Amniotic stem cell (primary cell): ENCODE data around the gene SMYD5.

ENCODE experiments used
- DNase-seq: peaks from one replicate; lab custom pipeline; 2025; lab: John Stamatoyannopoulos, UW

The SMYD5 gene

GRCh38 chr2:73205611-73206010 lies 8.4 kb upstream of the SMYD5 start:
- no peak for DNase-seq

DNA sequence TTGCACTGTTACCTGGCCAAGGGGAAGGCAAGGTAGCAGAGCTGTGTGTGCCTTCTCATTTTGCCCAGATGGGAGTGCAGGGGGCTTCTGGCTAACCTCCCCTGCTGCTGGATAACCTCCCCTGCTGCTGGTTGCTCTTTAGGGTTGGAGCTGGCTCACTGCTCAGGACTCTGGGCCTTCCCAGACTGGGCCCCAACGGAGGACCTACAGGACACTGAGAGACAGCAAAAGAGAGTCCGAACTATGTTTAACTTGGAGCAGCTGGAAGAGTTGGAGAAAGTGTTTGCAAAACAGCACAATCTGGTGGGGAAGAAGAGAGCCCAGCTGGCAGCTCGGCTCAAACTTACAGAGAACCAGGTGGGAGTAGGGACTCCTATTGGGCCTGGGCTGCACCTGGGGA lies 5.8 kb upstream of the SMYD5 start:
- no peak for DNase-seq

DNA sequence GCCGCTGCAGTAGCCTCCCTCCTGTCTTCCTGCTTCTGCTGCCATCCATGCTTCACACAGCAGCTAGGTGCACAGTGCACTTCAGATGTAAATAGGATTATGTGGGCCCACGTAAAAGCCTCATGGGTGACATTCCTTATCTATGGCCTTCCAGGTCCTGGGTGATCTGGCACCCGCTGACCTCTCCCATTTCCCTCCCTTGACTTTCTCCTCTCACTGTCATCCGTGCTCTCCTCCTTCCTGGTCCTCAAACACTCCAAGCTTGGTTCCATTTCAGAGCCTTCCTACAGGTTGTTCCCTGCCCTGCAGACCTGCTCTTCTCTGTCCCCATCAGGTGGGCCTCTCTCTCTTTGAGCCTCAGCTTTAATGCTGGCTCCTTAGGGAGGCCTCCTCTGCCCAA lies 4.0 kb upstream of the SMYD5 start:
- no peak for DNase-seq

DNA sequence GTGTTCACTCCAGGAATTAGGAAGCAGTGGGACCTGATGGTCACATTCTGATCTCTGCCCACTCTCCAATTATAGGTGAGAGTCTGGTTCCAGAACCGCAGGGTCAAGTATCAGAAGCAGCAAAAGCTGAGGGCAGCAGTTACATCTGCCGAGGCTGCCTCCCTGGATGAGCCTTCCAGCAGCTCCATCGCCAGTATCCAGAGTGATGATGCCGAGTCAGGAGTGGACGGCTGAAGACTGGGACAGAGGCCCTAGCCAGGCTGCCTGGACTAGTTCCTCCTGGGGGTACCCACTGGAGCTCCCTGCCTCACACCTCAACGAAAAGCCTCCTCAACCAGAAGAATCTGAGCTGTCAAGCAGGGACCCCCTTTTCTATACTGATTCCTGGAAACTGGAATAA lies 3.3 kb upstream of the SMYD5 start:
- no peak for DNase-seq

DNA sequence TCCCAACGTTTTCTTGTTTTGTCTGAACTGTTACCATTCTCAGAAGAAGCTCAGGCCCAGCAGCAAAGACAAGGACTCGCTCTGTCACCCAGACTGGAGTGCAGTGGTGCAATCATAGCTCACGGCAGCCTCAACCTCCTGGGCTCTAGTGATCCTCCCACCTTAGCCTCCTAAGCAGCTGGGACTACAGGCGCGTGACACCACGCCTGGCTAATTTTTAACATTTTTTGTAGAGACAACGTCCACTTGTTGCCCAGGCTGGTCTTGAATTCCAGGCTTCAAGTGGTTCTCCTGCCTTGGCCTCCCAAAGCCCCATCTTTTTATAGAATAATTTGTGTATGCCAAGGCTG lies 2.0 kb upstream of the SMYD5 start:
- DNase-seq: no peak

DNA sequence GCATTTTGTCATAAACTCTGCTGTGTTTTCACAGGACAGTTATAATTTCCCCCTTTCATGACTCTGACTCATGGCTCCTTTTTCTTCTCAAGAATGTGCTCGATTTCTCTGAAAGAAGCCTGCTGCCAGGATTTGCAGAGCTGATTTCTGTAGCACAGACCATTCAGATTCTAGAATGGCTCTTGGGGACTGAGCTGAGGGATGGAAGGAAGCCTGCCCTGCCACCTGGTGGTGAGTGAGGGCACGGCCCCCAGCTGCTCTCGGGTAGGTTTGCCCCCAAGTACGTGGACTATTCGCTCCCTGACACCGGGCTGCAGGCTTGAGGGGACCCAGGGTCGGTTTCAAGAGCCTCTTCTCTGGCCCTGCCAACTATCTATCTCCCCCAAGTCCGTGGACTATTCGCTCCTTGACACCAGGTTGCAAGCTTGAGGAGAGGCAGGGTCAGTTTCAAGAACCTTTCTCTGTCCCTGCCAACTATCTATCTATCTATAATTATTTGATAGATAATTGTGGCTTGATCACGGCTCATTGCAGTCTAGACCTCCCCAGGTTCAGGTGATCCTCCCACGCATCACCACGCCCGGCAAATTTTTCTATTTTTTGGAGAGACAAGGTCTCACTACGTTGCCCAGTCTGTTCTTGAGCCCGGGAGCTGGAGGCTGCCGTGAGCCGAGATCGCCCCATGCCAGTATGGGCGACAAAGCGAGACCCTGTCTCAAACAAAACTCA lies 1.4 kb upstream of the SMYD5 start:
- peak; percentile 67 for DNase-seq

GRCh38 chr2:73215254-73215653 lies 1.2 kb downstream of the SMYD5 start:
- no peak for DNase-seq

GRCh38 chr2:73217160-73217559 lies 3.1 kb downstream of the SMYD5 start:
- DNase-seq: no peak

DNA sequence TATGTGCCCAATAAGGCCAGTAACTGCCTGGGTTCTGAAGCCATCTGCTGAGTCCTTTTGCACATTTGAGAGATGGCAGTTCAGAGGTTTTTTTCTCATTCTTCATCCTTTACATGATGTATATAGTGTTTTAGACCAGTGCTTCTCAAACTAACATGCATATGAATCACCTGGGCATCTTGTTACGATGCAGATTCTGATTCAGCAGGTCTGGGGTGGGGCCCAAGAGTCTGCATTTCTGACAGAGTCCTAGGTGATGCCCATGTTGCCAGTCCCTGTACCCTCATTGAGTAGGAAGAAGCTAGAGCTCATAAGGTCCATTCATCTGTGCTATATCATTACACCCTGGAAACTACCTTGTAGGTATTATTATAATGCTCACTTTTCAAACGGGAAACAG lies 3.8 kb downstream of the SMYD5 start:
- no peak for DNase-seq

GRCh38 chr2:73218298-73218697 lies 4.3 kb downstream of the SMYD5 start:
- DNase-seq: no peak

- DNase-seq: no peak
Measured at GRCh38 chr2:73223821-73224220, 9.8 kb downstream of the SMYD5 start.

GRCh38 chr2:73225513-73226360 lies 11.7 kb downstream of the SMYD5 start:
- no peak for DNase-seq

DNA sequence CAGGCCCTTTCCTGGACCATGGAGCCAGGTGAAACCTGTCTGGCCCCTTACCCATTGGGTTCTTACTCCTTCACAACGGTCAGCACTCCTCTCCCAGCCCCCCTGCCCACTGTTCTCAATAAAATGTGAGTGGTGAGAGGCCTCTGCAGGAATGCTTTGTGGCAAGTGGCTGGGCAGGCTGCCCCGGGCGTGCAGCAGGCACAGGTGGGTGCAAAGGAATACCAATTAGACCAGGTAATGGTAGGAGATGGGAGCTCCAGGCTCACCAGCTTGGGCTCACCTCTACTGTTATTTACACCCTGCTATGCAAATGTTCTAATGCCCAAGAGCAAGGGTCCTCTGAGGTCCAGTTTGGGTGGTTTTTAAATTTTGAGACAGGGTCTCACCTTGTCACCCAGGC lies 13.0 kb downstream of the SMYD5 start:
- no peak for DNase-seq

- no peak for DNase-seq
Measured at GRCh38 chr2:73228631-73229030, 14.6 kb downstream of the SMYD5 start.

DNA sequence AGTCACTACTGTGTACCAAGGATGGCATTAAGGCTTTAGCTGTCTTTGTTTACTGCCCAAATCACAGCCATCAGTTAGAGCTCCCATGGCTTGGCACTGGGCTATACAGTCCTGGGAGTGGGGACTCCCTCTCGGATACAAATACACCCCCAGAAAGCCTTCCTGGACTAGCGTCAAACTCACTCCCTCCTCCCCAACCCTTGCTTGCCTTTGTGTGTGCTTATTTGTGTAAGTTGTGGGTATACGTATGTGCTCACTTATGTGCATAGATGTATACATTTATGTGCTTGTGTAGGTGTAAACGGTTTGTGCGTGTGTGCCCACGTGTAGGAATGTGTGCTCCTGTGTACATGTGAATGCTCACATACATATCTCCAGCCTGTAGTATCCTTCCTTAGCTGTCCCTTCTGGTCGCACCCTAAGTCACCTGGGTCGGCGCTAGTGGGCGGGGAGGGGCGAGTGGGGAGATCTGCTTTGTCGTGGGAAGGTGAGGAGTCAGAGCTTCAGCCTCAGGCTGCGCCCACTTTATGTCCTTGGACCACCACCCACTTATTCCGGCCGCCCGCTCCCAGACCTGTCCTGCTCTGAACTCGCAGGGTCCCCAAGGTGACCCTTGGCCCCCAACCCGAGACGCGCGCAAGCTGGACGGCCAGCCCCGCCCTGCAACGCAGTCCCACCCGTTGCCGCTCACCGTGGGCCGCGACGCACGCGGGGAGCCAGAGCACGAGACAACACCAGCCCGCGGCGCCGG lies 18.5 kb downstream of the SMYD5 start:
- DNase-seq: no peak

- peak; percentile 99 for DNase-seq
Measured at GRCh38 chr2:73233154-73233931, 19.3 kb downstream of the SMYD5 start, which contains the start of gene PRADC1. Gene PRADC1, minus strand, starts transcription at chr2:73233239. Its CDS starts 79 bp downstream, at chr2:73233160.

- peak; percentile 55 for DNase-seq
Measured at GRCh38 chr2:73233932-73234832, 20.1 kb downstream of the SMYD5 start, which contains the start of gene CCT7. Gene CCT7, plus strand, starts transcription at chr2:73234308. Its CDS starts 71 bp downstream, at chr2:73234379.

- no peak for DNase-seq
Measured at GRCh38 chr2:73235315-73236028, 21.4 kb downstream of the SMYD5 start.

- DNase-seq: no peak
Measured at GRCh38 chr2:73237168-73237567, 23.1 kb downstream of the SMYD5 start.

GRCh38 chr2:73238149-73238548 lies 24.1 kb downstream of the SMYD5 start:
- no peak for DNase-seq
